IPS-18c (cell line): ENCODE results near the gene MAGED2.
"Not testable (repeated sequence)": the region's sequence is repeated elsewhere in the genome, so short reads cannot be mapped to it uniquely, and the experiment has no call there.

Experiments used
- H3K4me3 ChIP-seq: 2 replicates; pipeline ENCODE4 v1.7.0; 2013; ENCODE audit warnings: low read depth, mild to moderate bottlenecking, low read length, moderate library complexity; ENCODE audit not compliant: insufficient read depth
- H3K9me3 ChIP-seq: one replicate; pipeline ENCODE4 v1.6.1; 2013; ENCODE audit warnings: mild to moderate bottlenecking, low read length, moderate library complexity; ENCODE audit not compliant: control insufficient read depth, insufficient read depth

The MAGED2 gene, protein sequence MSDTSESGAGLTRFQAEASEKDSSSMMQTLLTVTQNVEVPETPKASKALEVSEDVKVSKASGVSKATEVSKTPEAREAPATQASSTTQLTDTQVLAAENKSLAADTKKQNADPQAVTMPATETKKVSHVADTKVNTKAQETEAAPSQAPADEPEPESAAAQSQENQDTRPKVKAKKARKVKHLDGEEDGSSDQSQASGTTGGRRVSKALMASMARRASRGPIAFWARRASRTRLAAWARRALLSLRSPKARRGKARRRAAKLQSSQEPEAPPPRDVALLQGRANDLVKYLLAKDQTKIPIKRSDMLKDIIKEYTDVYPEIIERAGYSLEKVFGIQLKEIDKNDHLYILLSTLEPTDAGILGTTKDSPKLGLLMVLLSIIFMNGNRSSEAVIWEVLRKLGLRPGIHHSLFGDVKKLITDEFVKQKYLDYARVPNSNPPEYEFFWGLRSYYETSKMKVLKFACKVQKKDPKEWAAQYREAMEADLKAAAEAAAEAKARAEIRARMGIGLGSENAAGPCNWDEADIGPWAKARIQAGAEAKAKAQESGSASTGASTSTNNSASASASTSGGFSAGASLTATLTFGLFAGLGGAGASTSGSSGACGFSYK

DNA sequence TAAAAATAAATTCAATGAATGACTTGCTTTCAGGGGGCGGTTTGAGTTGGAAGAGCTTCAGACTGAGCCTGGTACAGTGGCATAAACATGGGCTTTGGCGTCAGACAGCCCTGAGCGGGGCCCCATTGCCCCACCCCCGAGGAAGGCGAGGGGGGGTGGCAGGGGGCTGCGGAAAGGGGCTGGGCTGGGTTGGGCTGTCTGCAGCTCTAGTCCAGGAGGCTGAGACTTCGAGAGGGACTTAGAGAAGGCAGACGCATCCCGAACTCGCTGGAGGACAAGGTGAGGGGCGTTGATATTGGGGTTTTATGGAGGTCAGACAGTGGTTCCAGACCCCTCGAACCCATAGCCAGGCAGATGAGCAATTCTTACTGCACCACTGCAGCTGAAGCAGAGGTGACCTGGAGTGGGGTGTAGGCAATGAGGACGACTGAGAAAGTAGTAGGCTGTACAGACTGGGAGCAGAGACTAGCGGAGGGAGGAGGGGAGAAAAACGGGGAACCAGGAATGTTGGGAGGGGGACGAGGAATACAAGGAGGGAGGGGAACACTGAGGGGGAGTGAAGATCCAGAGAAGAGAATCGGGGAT, at the start of gene MAGED2:
MAGED2 (plus strand) TSS at position 222 of the 585 bp plus-strand sequence. CDS start 1,587 bp downstream, outside the sequence.
- H3K4me3 ChIP-seq = peak within 1 kb of the TSS; percentile 74

DNA sequence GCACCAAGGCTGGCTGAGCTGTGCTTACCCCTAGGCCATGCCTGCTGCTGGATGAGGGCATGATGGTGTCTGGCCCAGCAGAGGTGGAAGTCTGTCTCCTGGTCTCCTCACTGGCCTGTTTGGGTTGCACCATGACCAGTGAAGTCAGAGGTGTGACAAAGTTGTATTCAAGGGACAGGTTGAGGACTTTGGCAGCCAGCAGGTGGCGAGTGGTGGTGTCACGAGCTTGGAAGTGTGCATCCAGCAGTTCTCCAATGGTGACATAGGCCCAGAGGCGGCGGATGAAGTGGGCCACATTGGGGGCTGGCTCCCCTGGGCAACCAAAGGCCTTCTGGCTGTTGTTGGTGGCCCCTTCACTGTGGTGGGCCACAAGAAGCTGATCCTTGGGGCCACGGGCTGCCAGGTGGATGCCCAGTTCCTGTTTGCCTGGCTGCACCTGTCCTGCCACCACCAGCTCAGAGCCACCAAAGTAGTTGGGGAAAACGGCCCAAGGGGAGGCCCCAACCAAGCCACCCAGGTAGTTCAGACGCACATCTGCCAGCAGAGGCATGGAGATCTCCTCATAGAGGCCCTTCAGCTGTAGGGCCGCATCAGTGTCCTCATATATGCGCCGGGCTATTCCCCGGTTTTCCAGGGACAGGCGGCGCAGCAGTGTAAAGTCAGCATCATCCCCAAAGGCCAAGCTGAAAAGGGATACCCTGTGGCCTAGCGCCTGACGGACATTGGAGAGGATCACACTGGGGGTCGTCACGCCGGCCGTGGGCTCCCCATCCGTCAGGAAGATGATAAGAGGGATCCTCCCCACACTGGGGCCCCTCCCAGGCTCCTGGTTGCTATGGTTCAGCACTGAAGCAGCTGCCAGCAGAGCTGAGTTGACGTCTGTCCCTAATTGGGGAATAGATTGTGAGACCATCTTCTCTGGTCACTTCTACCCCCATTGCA, 49.2 kb upstream of the MAGED2 start:
- Histone ChIP-seq H3K4me3 (no peak overlapping the region), H3K9me3 (peaks cover 11% of the 10 kb centered on the region)

More for the DNA sequence above, at the start of gene MAGED2:
- H3K9me3 ChIP-seq = peaks cover 7% of the 10 kb centered on the region

DNA sequence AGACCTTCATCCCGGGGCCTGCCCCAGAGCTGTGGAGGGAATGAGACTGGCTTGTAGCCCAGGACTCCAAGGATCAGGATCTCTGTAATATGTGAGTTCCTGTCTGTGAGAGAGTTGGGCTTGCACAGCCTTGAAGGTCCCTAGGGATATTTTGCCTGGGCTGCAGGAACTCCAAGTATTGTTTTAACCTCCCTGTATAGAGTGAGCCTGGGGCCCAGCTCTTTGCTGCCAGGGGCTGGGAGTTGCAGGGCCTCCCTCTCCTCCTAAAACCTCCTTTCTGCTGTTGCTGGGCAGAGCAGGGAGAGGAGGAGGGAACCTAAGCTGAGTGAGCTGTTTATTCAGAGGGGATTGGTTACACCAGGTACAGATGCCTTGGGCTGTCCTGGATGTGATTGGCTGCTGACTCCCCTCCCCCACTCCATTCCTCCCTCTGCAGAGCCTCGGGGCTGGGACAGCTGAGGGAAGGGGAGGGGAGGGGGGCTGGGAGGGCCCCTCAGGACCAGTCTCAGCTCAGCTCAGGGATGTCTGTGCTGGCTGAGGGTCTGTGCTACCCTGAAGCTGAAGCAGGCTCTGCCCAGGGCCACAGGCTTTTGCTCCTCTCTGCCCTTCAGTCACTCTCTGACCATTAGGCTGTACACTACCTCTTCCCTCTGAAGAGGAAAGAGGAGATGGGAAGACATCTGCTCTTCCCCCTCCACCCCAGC, 33.0 kb upstream of the MAGED2 start:
- H3K4me3 ChIP-seq = not testable (repeated sequence)
- peaks cover 12% of the 10 kb centered on the region for H3K9me3 ChIP-seq

DNA sequence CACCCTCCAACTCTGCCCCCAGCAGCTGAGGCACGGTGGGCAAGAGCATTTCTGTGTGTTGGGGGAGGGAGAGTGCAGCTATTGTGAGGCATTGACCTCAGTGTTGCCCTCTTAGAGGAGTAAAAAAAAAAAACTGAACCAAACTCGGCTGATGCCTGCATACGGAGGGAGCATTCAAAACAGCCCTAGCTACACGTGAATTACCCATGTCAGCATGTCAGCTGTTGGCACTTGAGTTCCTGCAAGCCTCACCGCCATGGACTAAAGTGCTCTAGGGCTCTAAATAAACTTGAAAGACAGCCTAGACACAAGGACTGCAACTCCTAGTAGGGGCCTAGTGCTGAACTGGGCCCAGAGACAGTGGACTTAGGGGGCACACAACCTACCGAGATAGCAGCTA, 31.5 kb upstream of the MAGED2 start:
- no peak overlapping the region for H3K4me3 ChIP-seq
- H3K9me3 ChIP-seq = peaks cover 12% of the 10 kb centered on the region

DNA sequence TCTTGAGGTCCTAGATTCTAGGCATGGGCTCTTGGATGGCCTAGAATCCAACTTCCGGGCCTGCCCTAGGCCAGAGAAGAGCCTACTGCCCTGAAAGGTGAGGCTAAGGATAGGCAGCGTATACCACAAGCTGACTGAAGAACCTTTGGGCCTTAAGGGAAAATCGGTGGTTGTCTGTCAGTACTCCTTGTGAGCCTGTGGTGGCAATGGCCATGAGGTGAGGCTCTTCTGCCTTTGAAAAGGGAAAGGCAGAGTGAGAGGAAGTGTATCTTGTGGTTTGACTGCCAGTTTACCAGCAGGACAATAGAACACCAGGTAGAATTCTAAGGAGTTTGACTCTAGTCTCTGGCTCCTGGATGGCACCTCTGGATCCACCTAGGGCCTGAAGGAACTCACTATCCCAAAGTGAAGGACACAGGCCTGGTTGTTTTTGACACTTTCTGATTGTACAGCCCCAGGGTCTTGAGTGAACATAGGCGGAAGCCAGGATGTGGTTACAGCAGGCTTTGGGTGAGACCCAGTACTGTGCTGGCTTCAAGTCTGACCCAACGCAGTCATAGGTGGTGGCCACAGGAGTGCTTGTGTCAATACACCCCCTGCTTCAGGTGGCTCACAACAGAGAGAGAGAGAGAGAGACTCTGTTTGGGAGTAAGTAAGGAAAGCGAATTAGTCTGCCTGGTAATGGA, 30.4 kb upstream of the MAGED2 start:
- no peak overlapping the region for H3K4me3 ChIP-seq
- peaks cover 12% of the 10 kb centered on the region for H3K9me3 ChIP-seq

DNA sequence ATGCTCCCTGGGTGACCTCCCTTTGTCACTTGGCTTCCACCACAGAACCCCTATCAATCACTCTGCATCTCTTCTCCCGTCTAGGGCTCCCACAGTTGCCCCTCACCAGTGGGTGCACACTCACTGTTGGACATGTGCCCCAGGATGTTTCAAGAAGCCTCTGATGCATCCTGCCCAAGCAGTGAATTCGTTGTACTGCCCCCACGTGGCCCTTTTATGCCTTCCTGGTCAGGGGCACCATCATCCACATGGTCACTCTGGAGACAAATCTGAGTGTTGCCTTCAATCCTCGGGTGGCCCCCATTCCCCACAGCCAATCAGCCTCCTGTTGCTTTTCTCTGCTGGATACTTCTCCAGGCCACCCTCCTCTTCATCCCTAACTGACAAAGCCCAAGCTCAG, 21.6 kb upstream of the MAGED2 start:
- H3K9me3 ChIP-seq = peaks cover 9% of the 10 kb centered on the region
- no peak overlapping the region for H3K4me3 ChIP-seq

DNA sequence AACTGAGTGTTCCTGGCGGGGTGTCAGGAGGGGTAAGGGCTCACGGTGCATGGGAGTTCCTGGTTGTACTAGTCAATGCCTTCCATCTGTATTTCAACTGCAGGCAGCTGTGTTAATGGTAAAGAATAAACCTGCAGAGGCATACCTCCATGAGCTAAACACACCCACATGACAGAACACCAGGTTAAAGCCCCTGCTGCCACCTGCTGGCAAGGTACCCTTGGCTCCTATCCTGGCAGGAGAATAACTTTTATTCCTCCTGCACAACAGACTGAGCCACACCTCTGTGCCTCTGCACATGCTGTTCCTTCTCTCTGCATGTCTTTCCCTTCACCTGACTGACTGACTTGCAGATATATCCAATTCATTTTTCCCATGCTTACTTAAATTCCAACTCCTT, 20.6 kb upstream of the MAGED2 start:
- no peak overlapping the region for H3K4me3 ChIP-seq
- peaks cover 9% of the 10 kb centered on the region for H3K9me3 ChIP-seq

DNA sequence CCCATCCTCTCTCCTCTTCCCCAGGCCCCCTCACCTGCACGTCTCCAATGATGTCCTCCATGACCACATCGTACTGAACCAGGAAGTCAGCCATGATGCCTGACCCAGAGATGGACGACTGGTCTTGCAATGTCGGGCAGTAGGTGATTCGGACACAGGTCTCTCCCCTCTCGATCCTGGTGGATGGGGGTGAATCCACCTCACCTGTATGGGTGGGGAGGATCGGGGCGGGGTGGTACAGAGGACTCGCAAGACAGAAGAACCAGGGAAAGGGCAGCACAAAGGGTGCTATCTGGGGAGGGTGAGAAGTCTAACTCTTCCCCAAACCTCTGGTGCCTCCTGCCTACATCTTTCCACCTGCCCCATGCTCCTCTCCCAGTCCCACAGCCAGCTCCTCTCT, 19.1 kb upstream of the MAGED2 start:
- Histone ChIP-seq H3K4me3 (no peak overlapping the region), H3K9me3 (peaks cover 9% of the 10 kb centered on the region)

DNA sequence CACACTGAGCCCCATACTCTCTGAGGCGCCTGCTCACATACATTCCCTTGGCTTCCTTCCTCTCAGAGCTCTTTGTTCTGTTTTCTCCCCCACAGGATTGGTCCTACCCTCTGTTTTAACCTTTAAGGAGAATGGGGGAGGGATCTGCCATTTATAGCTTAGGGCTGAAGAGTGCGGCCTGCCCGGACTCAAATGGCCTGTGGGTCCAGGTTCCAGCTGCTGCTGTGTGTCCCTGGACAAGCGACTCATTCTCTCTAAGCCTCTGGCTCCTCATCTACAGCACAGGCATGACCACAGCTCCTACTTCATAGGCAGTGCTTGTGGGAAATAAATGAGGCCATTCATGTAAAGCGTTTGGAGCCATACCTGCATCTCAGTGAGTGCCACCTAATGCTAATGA, 18.1 kb upstream of the MAGED2 start:
- not testable (repeated sequence) for H3K9me3 ChIP-seq, H3K4me3 ChIP-seq

DNA sequence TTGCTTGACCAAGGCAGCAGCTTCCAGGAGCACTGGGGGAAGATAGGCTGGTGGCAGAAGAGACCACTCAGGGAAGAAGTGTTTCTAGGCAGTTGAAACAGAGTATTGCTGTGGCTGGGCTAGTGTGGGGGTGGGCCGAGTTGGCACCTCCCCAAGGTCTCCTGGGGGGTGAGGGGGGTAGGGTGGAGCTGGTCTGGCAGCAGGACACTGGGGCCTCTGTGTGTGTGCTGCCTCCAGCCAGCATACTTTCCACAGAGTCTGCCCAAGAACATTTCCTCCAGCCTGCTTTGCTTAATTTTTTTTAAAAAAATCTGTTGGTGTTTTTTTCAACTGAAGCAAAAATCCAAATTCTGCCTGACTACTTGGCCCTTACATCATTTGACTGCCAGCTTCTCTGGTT, 13.5 kb upstream of the MAGED2 start:
- H3K4me3 ChIP-seq = no peak overlapping the region
- no peaks in the 10 kb centered on the region for H3K9me3 ChIP-seq

DNA sequence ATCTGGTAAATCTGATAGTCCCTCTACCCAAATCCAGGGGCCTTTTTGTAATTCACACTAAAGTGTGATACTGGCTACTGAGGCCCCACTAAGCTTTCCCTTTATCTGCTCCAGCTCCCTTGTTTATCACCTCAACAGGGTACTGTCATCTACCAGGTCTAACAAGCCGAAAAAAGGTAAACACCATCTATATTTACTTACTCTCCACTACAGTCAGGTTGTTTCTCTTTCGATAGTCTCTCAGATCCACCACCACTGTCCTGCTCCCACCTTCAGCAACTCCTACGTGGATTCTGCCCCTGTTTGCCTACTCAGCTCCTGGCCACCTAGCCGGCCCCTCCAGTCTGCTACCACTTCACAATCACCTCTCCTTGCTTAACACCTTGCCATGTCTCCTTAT, 12.8 kb upstream of the MAGED2 start:
- no peak overlapping the region for H3K4me3 ChIP-seq
- no peaks in the 10 kb centered on the region for H3K9me3 ChIP-seq

DNA sequence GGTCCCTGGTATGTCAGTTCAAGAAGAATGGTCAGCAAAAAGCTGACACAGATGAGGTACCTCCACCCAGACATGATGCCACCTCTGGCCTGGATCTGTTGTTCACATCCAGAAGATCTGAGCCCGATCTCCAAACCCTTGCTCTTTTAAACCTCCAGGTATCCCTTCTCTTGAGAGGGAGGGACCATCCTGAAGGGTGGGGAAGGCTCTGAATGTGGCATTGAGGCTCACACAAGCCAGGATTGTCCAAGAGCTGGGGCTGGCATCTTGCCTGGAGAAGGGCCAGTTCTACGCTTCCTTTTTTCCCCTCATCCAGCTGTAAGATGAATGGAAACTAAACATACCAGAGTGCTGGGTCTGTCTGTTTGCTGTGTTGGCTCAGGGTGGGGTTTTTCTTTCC, 9.4 kb upstream of the MAGED2 start, which contains the start of gene ITIH6:
ITIH6 (minus strand) TSS at position 119 of the 400 bp plus-strand sequence; CDS start at position 74, 45 bp downstream.
- Histone ChIP-seq H3K4me3 (no peak within 1 kb of the TSS), H3K9me3 (peaks cover 2% of the 10 kb centered on the region)

DNA sequence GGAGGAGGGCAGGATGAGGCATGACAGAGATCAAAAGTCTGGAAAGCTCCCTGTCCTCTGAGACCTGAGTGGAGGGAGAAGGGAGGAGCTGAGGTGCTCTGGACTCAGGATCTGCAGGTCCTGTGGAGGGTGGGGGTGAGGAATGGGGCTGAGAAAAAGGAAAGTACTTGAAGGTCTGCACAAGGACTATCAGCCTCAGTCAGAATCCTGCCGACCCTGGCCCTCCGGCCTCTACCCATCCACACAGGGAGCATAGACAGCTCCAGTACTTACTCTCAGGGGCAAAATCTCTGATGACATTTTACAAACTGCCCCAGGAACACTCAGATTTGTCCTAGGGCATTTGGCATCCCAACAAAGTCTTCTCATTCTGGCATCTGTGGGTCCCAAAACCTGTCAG, 8.5 kb upstream of the MAGED2 start:
- Histone ChIP-seq H3K9me3 (peaks cover 2% of the 10 kb centered on the region), H3K4me3 (no peak overlapping the region)

DNA sequence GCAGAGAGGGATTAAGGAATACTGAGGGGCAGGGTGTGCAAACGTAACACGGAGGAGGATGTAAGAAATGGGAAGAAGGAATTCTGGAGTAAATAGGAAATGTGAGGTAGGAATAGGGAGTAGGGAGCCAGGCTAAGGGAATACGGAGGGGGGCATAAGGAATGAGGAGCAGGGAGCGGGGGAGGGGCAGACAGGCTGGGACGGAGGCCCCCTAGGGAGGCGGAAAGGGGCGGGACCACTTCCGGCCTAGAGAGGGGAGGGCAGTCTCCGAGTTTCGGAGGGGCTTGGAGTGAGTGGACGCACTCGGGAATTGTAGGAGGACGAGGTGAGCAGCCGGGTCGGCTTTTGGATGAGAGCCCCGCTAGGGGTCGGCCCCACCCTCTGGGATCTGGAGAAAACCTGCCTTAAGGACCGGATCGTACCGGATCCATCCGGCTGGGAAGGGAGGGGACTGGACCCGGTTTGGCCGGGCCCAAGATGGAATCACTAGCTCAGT, 612 bp downstream of the MAGED2 start:
- Histone ChIP-seq H3K9me3 (peaks cover 10% of the 10 kb centered on the region), H3K4me3 (peak overlapping the region; percentile 74)

DNA sequence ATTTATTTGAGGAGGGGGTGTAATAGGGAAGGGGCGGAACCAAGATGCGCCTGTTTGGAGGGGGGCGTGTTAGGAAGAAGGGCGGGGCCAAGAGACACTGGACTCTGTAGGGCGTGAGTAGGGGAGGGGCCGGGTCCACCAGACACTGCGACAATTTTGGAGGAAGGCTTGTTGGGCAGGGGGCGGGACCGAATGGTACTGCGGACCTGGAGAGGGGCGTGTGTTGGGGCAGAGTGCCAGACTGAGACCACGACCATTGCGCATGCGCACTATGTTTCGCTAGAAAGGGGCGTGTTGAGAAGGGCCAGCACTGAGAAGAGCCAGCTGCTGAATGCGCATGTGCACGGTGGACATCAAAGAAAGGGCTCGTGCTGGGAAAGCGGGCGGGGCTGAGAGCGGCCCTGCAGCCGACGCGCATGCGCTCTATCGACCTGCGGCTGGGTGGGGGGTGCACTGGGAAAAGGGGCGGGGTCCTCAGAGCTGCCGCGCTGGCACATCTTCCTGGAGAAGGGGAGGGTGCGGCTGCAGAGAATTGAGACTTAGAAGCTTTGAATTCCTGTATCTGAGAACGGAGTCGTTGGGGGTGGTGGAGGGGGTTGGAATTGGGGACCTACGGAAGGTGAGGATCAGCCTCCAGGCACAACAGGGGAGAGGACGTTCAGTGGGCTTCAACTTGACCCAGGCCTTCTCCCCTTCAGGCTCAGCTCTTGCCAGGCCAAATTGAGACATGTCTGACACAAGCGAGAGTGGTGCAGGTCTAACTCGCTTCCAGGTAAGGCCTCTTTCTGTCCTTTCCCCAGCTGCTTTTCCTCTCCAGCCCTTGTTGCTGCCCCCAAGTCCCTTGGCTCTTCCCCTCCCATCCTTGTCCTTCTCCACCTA, 1.3 kb downstream of the MAGED2 start:
- Histone ChIP-seq H3K4me3 (peak overlapping the region; percentile 74), H3K9me3 (peaks cover 10% of the 10 kb centered on the region)
